ES-I3 (cell line): ENCODE measurements around the gene ACTL8.

ENCODE experiments used
- H3K36me3 ChIP-seq: 2 replicates; pipeline ENCODE4 v1.6.1; 2013; ENCODE audit warnings: mild to moderate bottlenecking, low read length, control low read depth, moderate library complexity; ENCODE audit not compliant: insufficient read depth
- H3K4me1 ChIP-seq: 2 replicates; pipeline ENCODE4 v1.6.1; 2013; ENCODE audit warnings: mild to moderate bottlenecking, control low read depth, low read length; ENCODE audit not compliant: insufficient read depth
- H3K9ac ChIP-seq: 2 replicates; pipeline ENCODE4 v1.6.1; 2013; ENCODE audit warnings: low read depth, mild to moderate bottlenecking, low read length, moderate library complexity
- H3K9me3 ChIP-seq: 2 replicates; pipeline ENCODE4 v1.6.1; 2013; ENCODE audit warnings: mild to moderate bottlenecking, low read length, moderate library complexity; ENCODE audit not compliant: control insufficient read depth, insufficient read depth

The ACTL8 gene

DNA sequence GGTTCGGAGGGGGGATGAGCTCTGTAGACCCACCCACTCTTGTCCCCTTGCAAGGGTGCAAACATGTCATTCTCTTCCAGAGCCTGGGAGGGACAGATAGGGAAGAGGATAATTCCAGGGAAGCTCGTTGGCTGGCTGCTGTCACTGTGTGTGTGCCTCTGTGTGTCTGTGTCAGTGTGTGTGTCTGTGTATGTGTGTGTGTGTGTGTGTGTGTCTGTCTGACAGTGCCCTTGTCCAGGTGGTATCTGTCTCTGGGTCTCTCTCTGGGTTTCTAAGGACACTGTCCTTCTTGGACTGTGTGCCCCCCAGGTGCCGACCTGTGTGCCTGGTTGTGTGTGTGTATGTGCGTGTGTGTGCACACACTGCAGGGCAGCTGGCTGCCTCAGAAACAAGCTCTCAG is 90.5 kb downstream of the ACTL8 start:
- Histone ChIP-seq H3K9me3 (no peaks in the 10 kb centered on the region), H3K4me1 (no peaks in the 10 kb centered on the region), H3K9ac (no peak overlapping the region), H3K36me3 (no peaks in the 10 kb centered on the region)

- H3K4me1 ChIP-seq = no peaks in the 10 kb centered on the region
- H3K36me3 ChIP-seq = no peaks in the 10 kb centered on the region
- no peaks in the 10 kb centered on the region for H3K9me3 ChIP-seq
- no peak overlapping the region for H3K9ac ChIP-seq
Measured at GRCh38 chr1:17846341-17846740, 91.2 kb downstream of the ACTL8 start.

DNA sequence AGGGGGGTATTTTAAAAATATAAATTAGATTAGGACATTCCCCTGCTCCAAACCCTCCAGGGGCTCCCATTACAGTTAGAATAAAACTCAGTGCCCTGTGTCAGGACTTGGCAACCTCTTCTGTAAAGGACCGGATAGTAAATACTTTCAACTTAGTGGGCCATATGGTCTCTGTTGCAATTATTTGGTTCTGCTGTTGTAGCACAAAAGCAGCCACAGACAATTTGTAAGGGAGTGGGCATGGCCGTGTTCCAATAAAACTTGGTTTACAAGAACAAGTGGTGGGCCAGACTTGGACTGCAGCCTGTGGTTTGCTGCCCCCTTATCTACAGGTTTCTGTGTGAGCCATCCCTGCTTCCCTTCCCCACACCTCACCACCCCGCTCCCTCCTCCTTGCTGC is 92.0 kb downstream of the ACTL8 start:
- Histone ChIP-seq H3K4me1 (no peaks in the 10 kb centered on the region), H3K9ac (no peak overlapping the region), H3K36me3 (no peaks in the 10 kb centered on the region), H3K9me3 (no peaks in the 10 kb centered on the region)

GRCh38 chr1:17849216-17849615 is 94.1 kb downstream of the ACTL8 start:
- Histone ChIP-seq H3K4me1 (no peaks in the 10 kb centered on the region), H3K36me3 (no peaks in the 10 kb centered on the region), H3K9me3 (no peaks in the 10 kb centered on the region), H3K9ac (no peak overlapping the region)

- Histone ChIP-seq H3K9ac (no peak overlapping the region), H3K9me3 (no peaks in the 10 kb centered on the region), H3K36me3 (no peaks in the 10 kb centered on the region), H3K4me1 (no peaks in the 10 kb centered on the region)
Measured at GRCh38 chr1:17851056-17851455, 95.9 kb downstream of the ACTL8 start.

DNA sequence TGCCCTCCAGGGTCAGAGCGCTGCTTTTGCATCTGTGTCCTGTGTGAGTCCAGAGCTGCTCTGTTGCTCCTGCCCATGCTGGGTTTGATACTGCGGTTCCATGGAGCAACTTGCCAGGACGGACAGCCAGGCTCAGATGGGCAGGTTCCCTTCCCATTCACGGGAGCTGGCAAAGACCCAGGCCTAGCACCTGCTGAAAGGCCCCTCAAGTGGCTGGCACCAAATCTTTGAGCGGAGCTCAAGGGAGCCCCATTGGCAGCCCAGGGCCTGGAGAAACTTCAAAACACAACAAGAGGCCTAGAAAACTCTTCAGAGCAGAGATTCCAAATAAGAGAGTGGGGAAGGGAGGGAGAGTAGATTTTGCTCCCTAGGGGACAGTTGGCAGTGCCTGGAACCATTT is 97.2 kb downstream of the ACTL8 start:
- Histone ChIP-seq H3K9me3 (no peaks in the 10 kb centered on the region), H3K4me1 (no peaks in the 10 kb centered on the region), H3K9ac (no peak overlapping the region), H3K36me3 (no peaks in the 10 kb centered on the region)

GRCh38 chr1:17853241-17853935 is 98.3 kb downstream of the ACTL8 start:
- no peak overlapping the region for H3K9ac ChIP-seq
- no peaks in the 10 kb centered on the region for H3K4me1 ChIP-seq
- H3K9me3 ChIP-seq = no peaks in the 10 kb centered on the region
- no peaks in the 10 kb centered on the region for H3K36me3 ChIP-seq

DNA sequence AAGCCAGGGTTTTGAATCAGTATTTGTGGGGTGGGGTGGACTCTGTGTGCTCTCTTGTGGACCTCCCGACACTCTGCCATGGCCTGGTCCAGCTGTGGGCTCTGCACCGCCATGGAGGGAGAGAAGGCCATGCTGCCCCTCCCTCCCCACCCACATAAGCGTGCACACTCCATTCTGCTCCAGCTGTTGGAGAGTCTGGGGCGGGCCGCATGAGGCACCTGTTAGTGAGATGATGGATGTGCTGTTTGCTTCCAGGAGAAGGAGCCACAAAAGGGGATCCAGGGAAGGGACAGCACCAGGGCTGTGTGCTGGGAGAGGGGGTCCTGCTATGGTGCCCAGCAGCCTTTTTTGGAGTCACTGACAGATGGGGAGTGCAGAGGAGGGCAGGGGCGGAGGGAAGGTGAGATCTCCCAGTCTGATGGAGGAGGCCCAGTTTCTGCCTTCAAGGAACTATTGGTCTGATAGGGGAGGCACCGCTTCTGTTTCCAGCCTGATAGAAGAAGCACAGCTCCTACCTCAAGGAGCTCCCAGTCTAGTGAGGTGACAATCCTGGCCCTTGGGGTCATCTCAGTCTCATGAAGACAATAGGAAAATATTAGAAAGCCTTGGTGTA is 101.5 kb downstream of the ACTL8 start:
- Histone ChIP-seq H3K9ac (no peak overlapping the region), H3K9me3 (no peaks in the 10 kb centered on the region), H3K4me1 (no peaks in the 10 kb centered on the region), H3K36me3 (no peaks in the 10 kb centered on the region)

- H3K36me3 ChIP-seq = no peaks in the 10 kb centered on the region
- H3K9me3 ChIP-seq = no peaks in the 10 kb centered on the region
- H3K4me1 ChIP-seq = peaks cover 3% of the 10 kb centered on the region; the same call in 1 of the 2 replicates
- no peak overlapping the region for H3K9ac ChIP-seq
Measured at GRCh38 chr1:17857109-17857499, 102.0 kb downstream of the ACTL8 start.

- no peak overlapping the region for H3K9ac ChIP-seq
Measured at GRCh38 chr1:17857996-17858395, 102.9 kb downstream of the ACTL8 start.

GRCh38 chr1:17860812-17861211 is 105.7 kb downstream of the ACTL8 start:
- H3K9ac ChIP-seq = no peak overlapping the region
- H3K4me1 ChIP-seq = peaks cover 4% of the 10 kb centered on the region
- H3K36me3 ChIP-seq = no peaks in the 10 kb centered on the region
- H3K9me3 ChIP-seq = no peaks in the 10 kb centered on the region

More at GRCh38 chr1:17857996-17858395, 102.9 kb downstream of the ACTL8 start:
- Histone ChIP-seq H3K36me3 (no peaks in the 10 kb centered on the region), H3K9me3 (no peaks in the 10 kb centered on the region), H3K4me1 (peaks cover 4% of the 10 kb centered on the region; the same call in 1 of the 2 replicates)

GRCh38 chr1:17861685-17862084 is 106.6 kb downstream of the ACTL8 start:
- Histone ChIP-seq H3K4me1 (peaks cover 13% of the 10 kb centered on the region), H3K36me3 (no peaks in the 10 kb centered on the region), H3K9me3 (no peaks in the 10 kb centered on the region), H3K9ac (no peak overlapping the region)

- Histone ChIP-seq H3K36me3 (no peaks in the 10 kb centered on the region), H3K4me1 (peaks cover 13% of the 10 kb centered on the region), H3K9ac (no peak overlapping the region), H3K9me3 (0 out of 2 replicates have a peak, but pooled peaks cover under 1% of the 10 kb centered on the region)
Measured at GRCh38 chr1:17862121-17862520, 107.0 kb downstream of the ACTL8 start.

GRCh38 chr1:17865912-17866739 is 111.0 kb downstream of the ACTL8 start:
- H3K9me3 ChIP-seq = peaks cover 5% of the 10 kb centered on the region; the same call in 1 of the 2 replicates
- no peaks in the 10 kb centered on the region for H3K36me3 ChIP-seq
- H3K4me1 ChIP-seq = peaks cover 13% of the 10 kb centered on the region
- H3K9ac ChIP-seq = no peak overlapping the region

DNA sequence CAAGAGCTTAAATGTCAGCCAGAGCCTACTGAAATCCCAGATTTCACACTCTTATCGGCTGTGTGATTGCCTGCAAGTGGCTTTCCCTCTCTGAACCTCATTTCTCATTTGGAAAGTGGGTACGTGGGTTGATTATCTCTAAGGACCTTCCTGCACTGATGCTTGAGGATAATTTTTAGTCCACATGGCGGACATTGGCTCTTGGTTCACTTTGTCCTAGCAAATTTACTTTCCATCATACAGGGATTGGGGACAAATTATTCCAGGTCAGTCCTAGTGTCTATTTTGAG is 111.6 kb downstream of the ACTL8 start:
- Histone ChIP-seq H3K9me3 (peaks cover 5% of the 10 kb centered on the region; the same call in 1 of the 2 replicates), H3K4me1 (peaks cover 13% of the 10 kb centered on the region), H3K9ac (no peak overlapping the region), H3K36me3 (no peaks in the 10 kb centered on the region)
